Measurements from ENCODE around the gene EHMT2.

Gene EHMT2

DNA sequence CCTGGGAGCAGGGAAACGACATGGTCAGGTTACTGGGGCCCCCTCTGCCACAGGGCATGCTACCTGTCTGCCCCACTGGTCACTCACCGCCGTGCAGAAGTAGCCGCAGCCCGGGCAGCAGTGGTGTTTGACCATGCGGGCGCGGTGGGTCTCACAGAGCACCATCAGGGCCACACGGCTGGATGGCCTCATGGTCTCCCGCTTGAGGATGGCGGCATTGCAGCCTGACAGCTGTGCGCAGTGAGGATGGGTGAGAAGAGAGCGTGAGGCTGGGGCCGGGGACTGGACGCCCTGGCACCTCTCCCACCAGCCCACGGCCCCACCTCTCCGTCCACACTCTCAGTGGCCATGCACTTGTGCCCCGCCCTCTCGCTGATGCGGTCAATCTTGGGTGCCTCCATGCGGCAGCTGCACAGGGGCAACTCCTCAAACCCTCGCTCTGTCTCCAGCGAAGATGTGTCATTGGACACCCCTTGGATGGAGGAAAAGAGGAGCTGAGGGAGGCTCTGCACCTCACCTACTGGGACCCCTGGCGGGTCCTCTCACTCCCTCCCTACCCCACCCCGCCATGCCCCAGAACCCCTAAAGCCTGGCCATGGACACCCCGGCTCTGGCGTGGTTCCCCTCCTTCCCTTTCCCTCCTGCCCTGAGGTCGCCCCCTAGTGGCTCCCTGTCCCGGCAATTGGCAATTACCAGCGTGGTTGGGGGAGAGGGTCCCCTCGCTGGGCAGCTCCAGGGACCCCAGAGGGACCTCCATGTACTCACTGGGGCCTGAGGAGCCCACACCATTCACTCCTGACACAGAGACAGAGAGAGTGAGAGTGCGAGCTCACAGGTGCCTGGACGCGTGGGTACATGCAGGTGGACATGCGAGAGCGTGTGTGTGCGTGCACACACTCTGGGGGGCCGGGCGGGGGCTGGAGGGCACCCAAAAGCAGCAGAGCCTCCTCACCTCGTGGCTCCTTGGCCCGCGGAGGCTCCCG, 8.9 kb downstream of the EHMT2 start:
- DNase-seq: no peak

DNA sequence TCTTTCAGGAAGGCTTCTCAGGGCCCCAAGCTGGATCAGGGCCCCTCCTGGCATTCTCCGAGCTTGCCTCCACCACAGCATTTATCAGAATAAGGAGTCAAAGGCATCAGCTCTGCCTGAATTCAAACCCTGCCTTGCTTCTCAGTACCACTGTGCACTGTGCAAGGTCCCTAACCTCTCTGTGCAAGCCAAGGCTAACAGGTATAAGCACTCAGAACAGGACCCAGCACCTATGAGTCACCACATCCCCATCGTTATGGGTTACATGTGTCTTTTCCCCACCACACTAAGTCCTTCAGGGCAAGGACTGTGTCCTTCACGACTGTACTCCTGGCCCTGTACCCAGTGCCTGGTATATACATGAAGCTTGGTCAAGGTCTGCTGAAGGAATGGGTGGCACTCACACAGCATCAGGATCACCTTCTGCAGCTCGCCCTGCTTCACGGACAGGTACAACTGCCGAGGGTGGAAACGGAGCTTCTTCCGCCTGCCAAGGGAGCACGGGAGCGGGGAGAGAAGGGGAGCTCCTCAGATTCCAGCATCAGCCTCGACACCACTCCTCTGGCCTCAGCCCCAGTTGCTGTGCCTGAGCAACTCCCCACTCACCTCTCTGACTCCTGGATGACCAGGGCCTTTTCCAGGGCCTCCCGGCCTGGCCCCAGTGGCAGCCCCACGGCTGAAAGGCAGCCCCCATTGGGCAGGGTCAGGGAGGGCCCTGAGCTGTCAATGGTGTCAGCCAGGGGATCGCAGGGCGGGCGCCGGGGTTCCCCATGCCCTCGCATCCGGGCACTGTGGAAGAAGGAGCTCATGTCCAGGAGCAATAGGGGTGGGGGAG, 10.1 kb downstream of the EHMT2 start:
- no peak for DNase-seq

DNA sequence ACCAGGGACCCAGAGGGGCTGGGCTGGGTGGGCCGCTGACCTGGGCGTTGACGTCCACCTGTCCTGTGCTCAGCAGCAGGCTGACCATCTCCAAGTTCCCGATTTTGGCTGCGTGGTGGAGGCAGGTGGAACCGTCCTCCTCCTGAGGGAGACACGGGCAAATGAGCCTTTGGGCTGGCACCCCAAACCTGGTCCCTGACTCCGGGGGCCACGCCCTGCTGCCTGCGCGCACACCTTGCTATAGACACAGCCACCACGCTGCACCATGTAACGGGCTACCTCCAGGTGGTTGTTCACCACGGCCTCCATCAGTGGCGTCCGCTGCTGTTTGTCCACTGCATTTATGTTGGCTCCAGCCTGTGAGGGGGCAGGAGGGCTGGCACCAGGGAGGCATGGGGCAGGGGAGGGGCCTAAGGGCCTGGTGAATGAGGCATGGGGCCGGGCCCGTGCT, 10.9 kb downstream of the EHMT2 start:
- no peak for DNase-seq

DNA sequence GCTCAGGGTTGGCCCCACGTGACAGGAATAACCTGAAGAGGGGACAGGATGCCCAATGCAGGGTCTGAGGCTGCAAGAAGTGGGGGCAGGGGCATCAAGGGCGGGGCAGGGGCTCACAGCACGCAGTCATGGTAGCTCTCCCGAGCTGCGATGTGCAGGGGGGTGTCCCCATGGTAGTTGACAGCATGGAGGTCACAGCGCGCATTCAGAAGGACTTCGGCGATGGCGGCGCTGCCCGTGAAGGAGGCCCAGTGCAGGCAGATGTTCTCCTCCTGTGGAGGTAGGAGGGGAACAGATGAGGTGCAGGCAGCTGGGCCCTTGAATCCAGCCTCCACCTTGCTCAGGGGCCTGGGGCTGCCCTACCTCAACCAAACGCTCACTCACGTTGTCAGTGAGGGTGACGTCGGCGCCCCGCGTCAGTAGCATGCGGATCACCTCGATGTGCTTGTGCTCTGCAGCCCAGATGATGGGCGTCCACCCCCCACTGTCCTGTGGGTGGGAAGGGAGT, 12.9 kb downstream of the EHMT2 start:
- DNase-seq: no peak

DNA sequence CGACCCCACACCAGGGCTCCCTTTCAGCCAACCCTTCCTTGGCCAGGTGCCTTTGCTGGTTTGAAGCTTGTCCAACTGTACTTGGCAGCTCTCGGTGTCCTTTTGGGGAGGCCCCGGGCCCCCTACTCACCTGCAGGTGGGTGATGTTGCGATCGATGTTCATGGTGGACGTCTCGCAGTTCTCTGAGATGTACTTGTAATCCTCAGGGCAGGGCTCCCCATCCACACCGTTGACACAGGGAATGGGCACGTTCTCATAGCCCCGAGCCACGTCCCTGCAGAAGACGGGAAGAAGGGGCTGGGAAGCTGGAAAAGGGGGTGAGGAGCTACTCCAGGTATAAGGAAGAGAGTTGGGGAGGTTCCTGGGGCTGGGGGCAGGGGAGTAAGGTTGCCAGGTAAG, 13.8 kb downstream of the EHMT2 start:
- no peak for DNase-seq

DNA sequence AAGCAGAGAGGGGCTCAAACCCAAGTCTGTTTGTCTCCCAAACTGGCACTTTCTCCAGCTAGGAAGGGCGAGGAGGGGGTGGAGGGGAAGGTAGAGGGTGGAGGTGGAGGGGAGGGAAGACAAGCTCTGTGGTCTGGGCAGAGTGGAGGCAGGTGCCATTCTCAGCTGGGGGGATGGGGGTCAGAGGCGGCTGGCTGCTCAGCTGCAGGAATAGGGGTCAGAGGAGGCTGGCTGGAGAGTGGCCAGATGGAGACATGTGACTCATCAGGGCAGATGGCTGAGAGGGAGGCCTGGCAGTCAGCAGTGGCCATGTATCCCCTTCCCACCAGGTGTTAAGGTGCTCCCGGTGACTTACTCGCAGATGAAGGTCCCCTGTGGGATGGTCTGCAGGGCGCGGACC, 15.2 kb downstream of the EHMT2 start:
- peak; percentile 83 for DNase-seq

DNA sequence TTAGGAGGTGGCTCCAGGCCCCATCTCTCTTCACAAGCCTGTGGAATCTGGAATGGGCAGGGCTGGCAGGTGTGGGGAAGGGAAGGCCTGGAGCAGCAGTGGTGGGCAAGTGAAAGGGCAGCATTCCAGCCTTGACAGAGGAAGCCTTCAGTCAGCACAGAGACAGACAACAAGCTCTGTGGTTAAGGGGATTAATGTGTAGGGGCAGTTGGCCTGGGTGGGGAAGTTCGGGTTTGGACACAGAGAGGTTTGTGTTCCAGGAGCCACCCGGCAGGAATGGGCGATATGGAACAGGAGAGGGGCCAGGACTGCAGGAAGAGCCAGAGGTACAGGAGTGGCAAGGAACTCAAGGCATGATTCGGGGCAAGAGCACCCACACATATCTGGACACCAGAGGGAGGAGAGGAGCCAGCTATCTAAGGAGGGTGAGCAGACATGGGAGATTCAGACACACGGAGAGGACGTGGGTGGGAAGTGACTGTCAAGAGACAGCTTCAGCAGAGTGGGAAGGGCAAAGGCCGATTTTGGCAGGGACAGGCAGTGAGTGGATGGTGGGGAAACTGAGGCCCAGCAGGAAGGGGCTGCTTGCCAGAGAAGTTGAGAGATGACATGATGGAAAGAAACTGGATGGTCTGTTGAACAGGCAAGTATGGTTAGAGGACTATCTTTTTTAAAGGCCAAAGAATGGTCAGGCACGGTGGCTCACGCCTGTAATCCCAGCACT, 16.2 kb downstream of the EHMT2 start:
- no peak for DNase-seq

DNA sequence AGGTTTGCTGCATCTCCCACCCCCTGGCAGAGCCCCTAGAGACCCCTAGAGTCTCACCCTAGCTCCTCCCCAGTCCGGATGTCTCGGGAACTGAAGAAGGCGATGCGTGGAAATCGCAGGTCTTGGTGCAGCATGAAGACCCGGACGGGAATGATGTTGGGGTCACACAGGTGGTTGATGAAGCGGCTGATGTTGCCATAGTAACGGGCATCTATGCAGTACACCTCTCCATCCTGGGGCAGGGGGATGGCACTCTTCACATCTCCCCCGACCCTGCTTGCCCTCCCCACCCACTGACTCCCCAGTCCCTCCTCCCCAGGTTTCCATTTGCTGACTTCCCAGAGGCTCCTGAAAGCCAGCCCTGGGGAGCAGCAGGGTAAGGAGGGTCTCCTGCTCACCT, 16.9 kb downstream of the EHMT2 start:
- DNase-seq: no peak

DNA sequence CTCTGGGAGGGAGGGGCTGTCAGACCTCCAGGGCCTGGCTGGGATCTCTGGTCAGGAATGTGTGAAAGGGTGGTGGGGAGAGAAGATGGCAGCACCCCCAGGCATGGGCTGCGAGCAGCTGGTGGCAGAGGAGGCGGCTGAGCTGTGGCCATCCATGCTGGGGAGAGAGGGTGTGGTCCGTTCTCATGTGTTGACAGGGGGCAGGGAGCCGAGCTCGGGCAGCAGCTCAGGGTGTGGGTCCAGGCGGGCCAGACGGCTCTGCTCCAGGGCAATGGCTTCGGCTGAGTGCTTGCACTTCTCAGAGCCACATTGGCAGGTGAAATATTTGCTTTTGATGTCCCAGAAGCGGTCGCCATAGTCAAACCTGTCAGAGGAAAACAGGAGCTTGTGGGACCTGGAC, 17.6 kb downstream of the EHMT2 start:
- DNase-seq: no peak

DNA sequence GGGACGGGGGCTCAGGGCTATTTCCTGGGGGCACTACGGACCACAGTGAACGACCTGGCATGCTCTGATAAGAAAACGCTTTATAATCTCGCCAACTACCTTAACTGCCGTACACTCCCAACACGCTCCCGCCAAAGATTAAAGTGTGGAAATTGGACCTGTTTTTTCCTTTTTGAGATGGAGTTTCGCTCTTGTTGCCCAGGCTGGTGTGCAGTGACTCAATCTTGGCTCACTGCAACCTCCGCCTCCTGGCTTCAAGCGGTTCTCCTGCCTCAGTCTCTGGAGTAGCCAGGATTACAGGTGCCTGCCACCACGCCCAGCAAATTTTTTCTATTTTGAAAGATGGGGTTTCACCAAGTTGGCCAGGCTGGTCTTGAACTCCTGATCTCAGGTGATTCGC, 18.4 kb downstream of the EHMT2 start:
- no peak for DNase-seq

DNA sequence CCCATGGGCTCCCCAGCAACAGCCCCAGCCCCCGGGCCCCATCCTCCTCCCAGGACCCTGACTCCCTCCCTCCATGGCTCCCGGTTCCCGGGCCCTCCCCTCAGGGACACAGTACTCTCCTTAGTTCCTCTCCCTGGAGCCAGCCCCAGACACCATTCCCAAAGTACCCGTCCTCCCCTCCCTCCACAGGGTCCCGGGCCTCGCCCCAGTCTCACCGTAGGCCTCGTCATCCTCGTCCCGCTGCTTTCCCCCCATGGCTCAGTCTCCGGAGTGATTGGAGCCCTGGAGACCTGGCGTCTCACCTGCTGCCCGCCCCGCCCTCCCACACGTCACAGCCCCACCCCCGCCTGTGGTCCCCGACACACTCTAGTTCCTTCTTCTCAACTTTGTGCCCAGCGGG, 18.8 kb downstream of the EHMT2 start, which contains the start of gene SLC44A4:
TSS of gene SLC44A4 (minus strand) at position 272 of the 400 bp plus-strand sequence. CDS start at position 255, 17 bp downstream.
- DNase-seq: no peak

DNA sequence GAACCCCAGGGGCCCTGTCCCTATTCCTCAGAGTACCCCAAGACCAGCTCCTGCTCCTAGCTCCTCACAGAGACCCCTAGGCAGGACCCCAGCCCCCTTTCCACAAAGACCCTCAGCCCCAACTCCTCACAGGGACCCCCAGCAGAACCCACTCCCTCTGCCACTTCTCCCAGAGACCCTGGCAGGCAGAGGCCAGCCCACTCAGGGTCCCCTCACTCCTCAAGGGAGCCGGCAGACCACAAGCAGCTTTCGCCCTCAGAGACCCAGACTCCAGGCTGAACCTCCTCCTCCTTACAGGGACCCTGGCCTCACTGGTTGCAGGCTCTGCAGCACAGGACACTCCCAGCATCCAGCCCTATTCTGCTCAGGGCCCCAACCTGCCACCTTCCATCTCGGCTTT, 19.3 kb downstream of the EHMT2 start:
- DNase-seq: no peak

DNA sequence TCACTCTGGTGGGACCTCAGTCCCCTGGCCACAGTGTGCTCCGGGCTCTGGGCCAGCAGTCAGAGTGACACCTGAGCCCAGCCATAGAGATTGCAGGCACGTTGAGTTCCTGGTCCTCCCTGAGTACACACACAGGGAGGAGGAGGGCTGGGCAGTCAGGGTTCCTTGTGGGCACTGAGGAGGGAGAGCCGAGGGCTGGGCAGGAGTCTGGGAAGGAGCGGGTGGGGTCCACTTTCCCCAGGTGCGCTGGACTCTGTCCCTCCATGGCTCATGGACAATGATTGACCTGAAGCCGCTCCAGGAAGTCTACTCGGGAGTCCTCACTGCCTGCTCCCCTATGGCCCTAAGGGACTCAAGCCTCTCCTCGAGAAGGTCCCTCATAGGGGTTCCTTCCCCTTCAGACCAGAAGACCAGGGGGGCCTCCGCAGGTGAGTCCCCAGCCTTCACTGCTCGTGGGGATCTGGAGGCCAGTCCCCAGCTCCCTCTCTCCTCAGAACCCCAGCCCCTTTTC, 19.8 kb downstream of the EHMT2 start:
- DNase-seq: peak; percentile 39

DNA sequence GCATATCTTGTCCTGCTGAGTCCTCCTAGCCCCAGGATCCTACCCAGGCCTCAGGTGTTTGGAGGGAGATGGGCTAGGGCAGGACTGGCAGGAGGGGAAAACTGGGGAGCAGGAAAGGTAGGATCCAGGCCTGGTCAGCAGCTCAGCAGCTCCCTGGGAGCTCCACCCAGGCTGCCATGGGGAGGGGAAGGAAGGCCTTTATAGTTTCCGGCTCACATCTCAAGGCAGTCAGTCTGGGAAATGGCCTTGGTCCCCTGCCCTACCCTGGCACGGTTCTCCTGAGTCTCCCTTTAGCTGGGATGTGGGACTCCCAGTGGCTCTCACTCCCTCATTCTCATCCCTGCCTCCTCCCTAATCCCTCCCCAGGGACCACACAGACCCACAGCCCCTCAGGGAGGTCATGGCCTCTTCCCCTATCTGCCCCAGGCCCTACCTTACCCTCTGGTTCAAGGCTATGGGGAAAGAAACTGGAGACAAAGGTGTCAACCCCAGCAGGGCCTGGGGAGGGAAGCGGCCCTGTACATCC, 20.3 kb downstream of the EHMT2 start:
- no peak for DNase-seq

DNA sequence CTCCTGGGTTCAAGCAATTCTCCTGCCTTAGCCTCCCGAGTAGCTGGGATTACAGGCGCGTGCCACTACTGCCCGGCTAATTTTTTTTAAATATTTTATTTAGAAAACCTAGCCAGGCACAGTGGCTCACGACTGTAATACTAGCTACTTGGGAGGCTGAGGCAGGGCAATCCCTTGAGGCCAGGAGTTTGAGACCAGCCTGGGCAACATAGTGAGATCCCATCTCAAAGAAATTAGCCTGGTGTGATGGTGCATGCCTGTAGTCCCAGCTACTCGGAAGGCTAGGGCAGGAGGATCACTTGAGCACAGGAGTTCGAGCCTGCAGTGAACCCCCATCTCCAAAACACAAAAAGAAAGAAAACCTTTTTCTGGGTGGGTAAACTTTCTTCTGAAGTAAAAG, 21.1 kb downstream of the EHMT2 start:
- no peak for DNase-seq

DNA sequence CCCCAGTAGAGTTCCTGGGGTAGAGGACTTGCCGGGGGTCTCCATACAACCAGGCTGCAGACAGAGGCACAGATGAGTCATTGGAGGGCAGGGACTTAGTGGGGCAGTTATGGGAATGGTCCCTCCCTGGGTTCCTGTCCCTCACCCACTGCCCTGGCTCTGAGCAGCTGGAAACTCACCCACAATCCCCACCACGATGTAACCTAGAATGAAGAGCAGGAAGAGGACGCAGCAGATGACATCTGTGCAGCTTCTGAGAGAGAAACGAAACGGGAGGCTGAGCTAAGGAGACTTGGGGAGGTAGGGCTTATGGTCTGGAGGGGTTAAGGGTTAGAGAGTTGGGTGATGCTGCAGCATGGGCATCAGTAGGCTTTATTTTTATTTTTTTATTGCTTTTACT, 21.6 kb downstream of the EHMT2 start:
- no peak for DNase-seq

DNA sequence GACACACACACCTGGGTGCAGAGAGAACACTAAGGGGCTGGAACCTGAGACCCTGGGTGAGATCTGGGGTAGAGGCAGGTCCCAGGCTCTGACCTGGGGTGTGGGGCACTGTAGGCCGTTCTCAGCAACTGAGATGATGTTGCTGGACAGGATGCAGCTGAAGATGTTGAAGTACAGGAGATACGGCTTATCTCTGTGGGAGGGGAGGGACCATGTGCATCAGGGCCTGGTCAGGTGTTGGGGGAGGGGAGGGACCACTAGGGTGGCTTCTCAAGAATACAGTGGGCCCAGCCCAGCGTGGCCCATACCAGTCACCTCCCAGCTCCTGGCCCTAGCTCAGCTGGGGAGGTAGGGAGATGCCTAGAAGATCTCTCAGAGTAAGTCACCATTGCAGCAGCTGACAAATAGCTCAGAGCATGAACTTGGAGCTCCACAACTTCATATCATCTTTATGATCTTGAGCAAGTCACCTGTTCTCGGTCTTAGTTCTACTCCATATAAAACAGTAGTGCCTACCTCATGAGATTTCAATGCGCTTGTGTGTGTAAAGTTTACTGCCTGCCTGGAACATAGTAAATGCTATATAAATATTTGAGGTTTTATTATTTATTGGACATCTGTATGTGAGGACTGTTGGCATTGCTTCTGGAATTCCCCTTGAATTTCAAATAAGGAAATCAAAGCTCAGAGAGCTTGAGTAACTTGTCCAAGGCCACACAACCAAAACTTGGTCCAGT, 22.5 kb downstream of the EHMT2 start:
- no peak for DNase-seq

DNA sequence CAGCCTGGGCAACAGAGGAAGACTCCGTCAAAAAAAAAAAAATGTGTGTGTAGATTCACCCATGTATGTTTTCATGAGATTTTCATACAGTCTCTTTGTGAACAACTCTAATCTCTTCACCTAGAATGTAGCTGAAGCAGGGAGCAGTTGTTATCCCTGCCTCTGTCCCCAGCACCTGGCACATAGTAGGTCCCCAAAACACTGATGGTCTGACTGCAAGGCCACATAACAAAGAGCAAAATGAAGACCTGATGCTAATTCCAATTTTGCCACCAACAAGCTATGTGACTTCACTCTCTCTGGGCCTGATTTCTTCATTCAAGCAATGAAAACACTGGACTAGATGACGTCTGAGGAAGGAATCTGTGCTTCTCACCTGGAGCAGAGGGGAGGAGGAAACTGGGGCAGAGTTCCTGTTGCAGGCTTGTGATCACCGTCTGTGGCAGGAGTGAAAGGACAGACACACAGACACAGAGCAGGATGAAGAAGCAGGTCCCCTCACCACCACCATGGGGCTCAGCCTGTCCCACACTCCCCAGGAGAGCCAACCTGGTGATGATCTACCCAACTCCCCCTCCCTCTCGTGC, 23.3 kb downstream of the EHMT2 start:
- no peak for DNase-seq

DNA sequence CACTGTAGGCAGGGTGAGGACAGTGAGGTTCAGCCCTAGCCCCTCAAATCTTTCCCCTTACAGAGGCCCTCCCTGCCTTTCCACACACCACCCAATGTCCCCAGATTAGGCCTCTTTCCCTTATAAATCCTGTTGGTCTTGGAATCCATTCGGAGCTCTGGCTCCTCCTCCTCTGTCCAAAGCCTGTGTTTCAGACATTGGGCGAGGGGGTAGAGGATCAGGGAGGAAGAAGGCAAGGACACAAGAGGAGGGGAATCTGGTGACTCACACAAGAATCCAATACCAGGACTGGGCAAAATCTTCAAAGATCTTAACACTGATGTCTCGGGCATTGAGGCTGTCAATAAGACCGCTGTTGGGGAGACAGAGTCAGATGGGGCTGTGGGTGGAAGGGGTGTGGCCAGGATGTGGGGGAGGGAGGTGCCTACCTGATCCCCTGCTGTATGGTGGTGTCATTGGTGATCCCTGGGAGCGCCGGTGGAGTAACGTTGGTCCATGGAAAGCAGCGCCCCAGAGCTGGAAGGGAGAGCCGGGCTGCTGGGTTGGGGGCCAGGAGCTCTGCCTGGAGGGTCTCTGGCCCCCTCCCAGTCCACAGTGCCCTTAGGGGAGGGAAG, 26.3 kb downstream of the EHMT2 start:
- DNase-seq: no peak

DNA sequence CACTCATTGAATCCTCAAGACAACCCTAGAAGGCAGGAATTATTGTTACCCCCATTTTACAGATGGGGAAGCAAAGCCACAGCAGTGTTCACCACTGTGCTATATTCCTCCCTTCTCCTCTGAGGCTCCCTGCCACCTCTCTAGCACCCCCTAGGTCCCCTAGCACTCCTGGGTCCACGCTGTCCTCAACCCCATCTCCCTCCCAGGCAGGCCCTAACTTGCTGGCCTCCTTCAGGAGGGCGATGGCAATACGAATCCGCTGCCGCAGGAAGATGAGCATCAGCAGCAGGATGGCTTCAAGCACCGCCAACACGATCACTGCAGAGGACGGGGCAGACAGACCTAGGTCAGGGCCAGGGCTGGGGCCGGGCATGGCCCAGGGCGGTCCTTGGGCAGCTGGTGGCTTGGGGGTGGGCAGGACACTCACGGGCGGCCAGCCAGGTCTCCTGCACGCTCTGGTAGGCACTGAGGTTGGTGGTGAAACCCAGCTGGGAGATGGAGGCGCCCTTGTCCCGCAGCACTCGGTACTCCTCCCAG, 27.0 kb downstream of the EHMT2 start:
- peak; percentile 16 for DNase-seq
